Liver (tissue), 9 donors: Measurements from ENCODE around the gene SELENOF. TPM values are rescaled to one million over a fixed set of nuclear protein-coding genes. Genes with fewer than 3 reads are reported as not detected.

Experiments
- DNase-seq: peaks from one replicate; pipeline ENCODE4 v3.0.0-alpha.2; 2017; ENCODE audit warnings: low spot score
- H3K27ac ChIP-seq, 2 donors: one replicate each; pipeline ENCODE4 v1.7.0; 2013; ENCODE audit warnings: inconsistent platforms in 2 of 2, low read length in 2 of 2, control low read depth in 1 of 2, low read depth in 1 of 2, mild to moderate bottlenecking in 1 of 2
- H3K27me3 ChIP-seq, 4 donors: one replicate each; pipeline versions ENCODE4 v1.6.1 to v1.7.0; 2013; ENCODE audit warnings: low read length in 3 of 4, inconsistent platforms in 1 of 4, mild to moderate bottlenecking in 1 of 4, moderate library complexity in 1 of 4; ENCODE audit not compliant: control insufficient read depth in 4 of 4, insufficient read depth in 4 of 4
- H3K36me3 ChIP-seq, 4 donors: one replicate each; pipeline versions ENCODE4 v1.6.1 to v1.7.0; 2013; ENCODE audit warnings: low read length in 3 of 4, mild to moderate bottlenecking in 3 of 4, low read depth in 1 of 4, moderate library complexity in 1 of 4; ENCODE audit not compliant: control insufficient read depth in 4 of 4, insufficient read depth in 3 of 4
- H3K4me1 ChIP-seq, 4 donors: one replicate each; pipeline versions ENCODE4 v1.6.1 to v1.7.0; 2013; ENCODE audit warnings: low read length in 3 of 4, mild to moderate bottlenecking in 3 of 4, moderate library complexity in 1 of 4; ENCODE audit not compliant: control insufficient read depth in 4 of 4, insufficient read depth in 4 of 4
- H3K4me3 ChIP-seq, 3 donors: one replicate each; pipeline versions ENCODE4 v1.6.1 to v1.7.0; 2013; ENCODE audit warnings: low read length in 3 of 3, control low read depth in 1 of 3, low read depth in 1 of 3, mild to moderate bottlenecking in 1 of 3
- H3K9ac ChIP-seq, 2 donors: one replicate each; pipeline ENCODE4 v1.7.0; 2013; ENCODE audit warnings: low read length in 2 of 2, mild to moderate bottlenecking in 2 of 2, moderate library complexity in 2 of 2, control low read depth in 1 of 2, low read depth in 1 of 2
- H3K9me3 ChIP-seq, 4 donors: one replicate each; pipeline versions ENCODE4 v1.6.1 to v1.7.0; 2013; ENCODE audit warnings: low read length in 3 of 4; ENCODE audit not compliant: control insufficient read depth in 4 of 4
- EGR1 ChIP-seq, 2 donors: IDR thresholded peaks; 2 replicates each; pipeline ENCODE4 v1.6.1; 2016 to 2018; ENCODE audit warnings: antibody characterized with exemption in 2 of 2, low read depth in 2 of 2
- FOXA1 ChIP-seq: IDR thresholded peaks from 2 replicates; pipeline ENCODE4 v1.6.1; 2016; ENCODE audit warnings: antibody characterized with exemption
- FOXA2 ChIP-seq: IDR thresholded peaks from 2 replicates; pipeline ENCODE4 v1.6.1; 2016; ENCODE audit warnings: antibody characterized with exemption
- GABPA ChIP-seq, 2 donors: IDR thresholded peaks in 1 of 2; conservative IDR thresholded peaks in 1 of 2; 2 replicates each; pipeline ENCODE4 v1.6.1; 2016; ENCODE audit warnings: antibody characterized with exemption in 2 of 2, mild to moderate bottlenecking in 1 of 2, moderate library complexity in 1 of 2
- HNF4A ChIP-seq, 2 donors: conservative IDR thresholded peaks; 2 replicates each; pipeline ENCODE4 v1.6.1; 2016; ENCODE audit warnings: antibody characterized with exemption in 2 of 2, mild to moderate bottlenecking in 2 of 2
- HNF4G ChIP-seq: IDR thresholded peaks from 2 replicates; pipeline ENCODE4 v1.6.1; 2016; ENCODE audit warnings: antibody characterized with exemption
- JUND ChIP-seq, 2 donors: IDR thresholded peaks; 2 replicates each; pipeline ENCODE4 v1.6.1; 2016; ENCODE audit warnings: antibody characterized with exemption in 2 of 2
- NR2F2 ChIP-seq: IDR thresholded peaks from 2 replicates; pipeline ENCODE4 v1.6.1; 2016; ENCODE audit warnings: antibody characterized with exemption
- RAD21 ChIP-seq, 2 donors: IDR thresholded peaks; 2 replicates each; pipeline ENCODE4 v1.6.1; 2016; ENCODE audit warnings: antibody characterized with exemption in 2 of 2, mild to moderate bottlenecking in 2 of 2
- RXRA ChIP-seq, 2 donors: IDR thresholded peaks; 2 replicates each; pipeline ENCODE4 v1.6.1; 2017 to 2018; ENCODE audit warnings: antibody characterized with exemption in 2 of 2, mild to moderate bottlenecking in 1 of 2
- SP1 ChIP-seq: IDR thresholded peaks from 2 replicates; pipeline ENCODE4 v1.6.1; 2018; ENCODE audit warnings: antibody characterized with exemption, mild to moderate bottlenecking
- TAF1 ChIP-seq: conservative IDR thresholded peaks from 2 replicates; pipeline ENCODE4 v1.6.1; 2016; ENCODE audit warnings: antibody characterized with exemption, mild to moderate bottlenecking
- YY1 ChIP-seq: IDR thresholded peaks from 2 replicates; pipeline ENCODE4 v1.6.1; 2016; ENCODE audit warnings: antibody characterized with exemption, mild to moderate bottlenecking
- WGBS: extraction: QIAGEN DNeasy Blood & Tissue Kit; methylation state at CpG from one replicate; pipeline ENCODE4 v1.1.7; 2013; 5-methylcytosine and 5-hydroxymethylcytosine counted together
- polyA plus RNA-seq, 2 donors: library from polyadenylated mRNA; stranded (reverse) in 1 of 2; unstranded in 1 of 2; fragments of 200-250 nt in 1 of 2; fragments of >200 nt in 1 of 2; fragmentation: Nextera tagmentation in 1 of 2; extraction: Ambion mirVana in 1 of 2; gene quantifications; one replicate each; pipeline versions ENCODE4 v1.2.1 to v1.2.3, GENCODE V29; 2013 to 2015
- total RNA-seq, 2 donors: library from RNA; depleted of rRNA; stranded (reverse); fragments of >200 nt; gene quantifications; one replicate each; pipeline ENCODE4 v1.2.3, GENCODE V29; 2014
- TF ChIP-seq, protein P1 (sequence below): fragments of 150-350 bp; IDR thresholded peaks from 2 replicates; pipeline ENCODE4 v1.5.1; 2017; ENCODE audit warnings: improper control_type of control experiment, low read depth, low read length; ENCODE audit not compliant: missing input control
- TF ChIP-seq, protein P2 (sequence below): IDR thresholded peaks from 2 replicates; pipeline ENCODE4 v1.6.1; 2016; ENCODE audit warnings: antibody characterized with exemption
- TF ChIP-seq, protein P3 (sequence below): IDR thresholded peaks from 2 replicates; pipeline ENCODE4 v1.6.1; 2016; ENCODE audit warnings: antibody characterized with exemption
- TF ChIP-seq, protein P4 (sequence below): IDR thresholded peaks from 2 replicates; pipeline ENCODE4 v1.6.1; 2016; ENCODE audit warnings: antibody characterized with exemption
- TF ChIP-seq, protein P5 (sequence below): IDR thresholded peaks from 2 replicates; pipeline ENCODE4 v1.6.1; 2016; ENCODE audit warnings: antibody characterized with exemption, mild to moderate bottlenecking
- donor health status: healthy.
- donor health status: healthy.
- donor health status: healthy.
- donor health status: healthy.
- donor health status: healthy.

SELENOF gene
- total and polyA plus RNA-seq, 4 donors: 80.4 to 143 (median 99.7) TPM

DNA sequence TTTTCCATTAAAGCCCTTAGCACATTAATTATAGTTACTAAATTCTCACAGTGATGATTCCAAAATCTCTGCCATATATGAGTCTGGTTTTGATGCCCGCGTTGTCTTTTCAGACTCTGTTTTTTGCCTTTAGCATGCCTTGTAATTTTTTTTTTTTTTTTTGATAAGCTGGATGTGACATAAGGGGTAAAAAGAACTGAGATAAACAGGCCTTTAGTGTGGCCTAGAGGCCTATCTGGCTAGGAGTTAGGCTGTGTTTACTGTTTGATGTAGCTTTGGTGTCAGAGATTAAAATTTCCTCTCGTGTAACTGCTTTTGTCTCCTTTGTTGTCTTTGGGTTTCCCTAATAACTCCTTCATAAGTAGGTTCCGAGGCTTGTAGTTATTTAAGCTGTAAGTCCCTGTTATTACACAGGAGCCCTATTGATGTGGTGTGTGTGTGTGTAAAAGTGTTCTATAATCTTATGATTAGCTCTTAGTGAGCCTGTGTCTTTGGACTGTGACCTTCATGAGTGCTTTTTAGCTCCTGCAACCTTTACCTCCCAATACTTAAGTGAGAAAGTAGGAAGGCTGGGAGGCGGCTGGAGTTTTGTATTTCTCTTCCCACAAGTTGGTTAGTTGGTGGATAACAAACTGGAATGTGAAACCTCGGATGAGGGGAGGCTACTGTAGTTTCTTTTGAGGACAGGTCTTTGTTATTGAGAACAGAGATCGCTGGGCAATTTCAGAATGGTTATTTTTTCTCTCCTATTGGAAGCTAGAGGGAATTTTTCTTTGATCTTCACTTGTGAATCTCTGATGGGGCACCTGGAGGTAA lies 19.8 kb upstream of the SELENOF start:
- no peak overlapping the region for H3K9ac ChIP-seq

GRCh38 chr1:86933051-86933450 lies 19.1 kb upstream of the SELENOF start:
- no peak for DNase-seq
- no peak overlapping the region for H3K9ac ChIP-seq
- H3K9me3 ChIP-seq: no peaks in the 10 kb centered on the region
- H3K36me3 ChIP-seq: no peaks in the 10 kb centered on the region
- peaks cover 0 to 8% (median under 1%) of the 10 kb centered on the region in 4 donors for H3K4me1 ChIP-seq
- H3K4me3 ChIP-seq: no peak overlapping the region
- H3K27ac ChIP-seq: no peak overlapping the region
- 98% methylated on average over 3 of the region's 3 CpGs for WGBS
- TF ChIP-seq, protein P1, sequence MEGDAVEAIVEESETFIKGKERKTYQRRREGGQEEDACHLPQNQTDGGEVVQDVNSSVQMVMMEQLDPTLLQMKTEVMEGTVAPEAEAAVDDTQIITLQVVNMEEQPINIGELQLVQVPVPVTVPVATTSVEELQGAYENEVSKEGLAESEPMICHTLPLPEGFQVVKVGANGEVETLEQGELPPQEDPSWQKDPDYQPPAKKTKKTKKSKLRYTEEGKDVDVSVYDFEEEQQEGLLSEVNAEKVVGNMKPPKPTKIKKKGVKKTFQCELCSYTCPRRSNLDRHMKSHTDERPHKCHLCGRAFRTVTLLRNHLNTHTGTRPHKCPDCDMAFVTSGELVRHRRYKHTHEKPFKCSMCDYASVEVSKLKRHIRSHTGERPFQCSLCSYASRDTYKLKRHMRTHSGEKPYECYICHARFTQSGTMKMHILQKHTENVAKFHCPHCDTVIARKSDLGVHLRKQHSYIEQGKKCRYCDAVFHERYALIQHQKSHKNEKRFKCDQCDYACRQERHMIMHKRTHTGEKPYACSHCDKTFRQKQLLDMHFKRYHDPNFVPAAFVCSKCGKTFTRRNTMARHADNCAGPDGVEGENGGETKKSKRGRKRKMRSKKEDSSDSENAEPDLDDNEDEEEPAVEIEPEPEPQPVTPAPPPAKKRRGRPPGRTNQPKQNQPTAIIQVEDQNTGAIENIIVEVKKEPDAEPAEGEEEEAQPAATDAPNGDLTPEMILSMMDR: no peak
- TF ChIP-seq YY1 (no peak), HNF4G (no peak), NR2F2 (no peak), FOXA2 (no peak), GABPA (IDR thresholded peaks at IDR 0.05 in 1 of 2, conservative IDR thresholded peaks at IDR 0.05 in 1 of 2) (no peak), HNF4A (conservative IDR thresholded peaks at IDR 0.05) (no peak), RXRA (IDR thresholded peaks at IDR 0.05) (no peak), SP1 (no peak), RAD21 (IDR thresholded peaks at IDR 0.05) (no peak), EGR1 (IDR thresholded peaks at IDR 0.05; ENCODE audit: low read depth in 2 of 2) (no peak), FOXA1 (no peak), TAF1 (no peak), JUND (IDR thresholded peaks at IDR 0.05) (no peak)
- TF ChIP-seq, protein P2, sequence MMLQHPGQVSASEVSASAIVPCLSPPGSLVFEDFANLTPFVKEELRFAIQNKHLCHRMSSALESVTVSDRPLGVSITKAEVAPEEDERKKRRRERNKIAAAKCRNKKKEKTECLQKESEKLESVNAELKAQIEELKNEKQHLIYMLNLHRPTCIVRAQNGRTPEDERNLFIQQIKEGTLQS: no peak
- TF ChIP-seq, protein P3, sequence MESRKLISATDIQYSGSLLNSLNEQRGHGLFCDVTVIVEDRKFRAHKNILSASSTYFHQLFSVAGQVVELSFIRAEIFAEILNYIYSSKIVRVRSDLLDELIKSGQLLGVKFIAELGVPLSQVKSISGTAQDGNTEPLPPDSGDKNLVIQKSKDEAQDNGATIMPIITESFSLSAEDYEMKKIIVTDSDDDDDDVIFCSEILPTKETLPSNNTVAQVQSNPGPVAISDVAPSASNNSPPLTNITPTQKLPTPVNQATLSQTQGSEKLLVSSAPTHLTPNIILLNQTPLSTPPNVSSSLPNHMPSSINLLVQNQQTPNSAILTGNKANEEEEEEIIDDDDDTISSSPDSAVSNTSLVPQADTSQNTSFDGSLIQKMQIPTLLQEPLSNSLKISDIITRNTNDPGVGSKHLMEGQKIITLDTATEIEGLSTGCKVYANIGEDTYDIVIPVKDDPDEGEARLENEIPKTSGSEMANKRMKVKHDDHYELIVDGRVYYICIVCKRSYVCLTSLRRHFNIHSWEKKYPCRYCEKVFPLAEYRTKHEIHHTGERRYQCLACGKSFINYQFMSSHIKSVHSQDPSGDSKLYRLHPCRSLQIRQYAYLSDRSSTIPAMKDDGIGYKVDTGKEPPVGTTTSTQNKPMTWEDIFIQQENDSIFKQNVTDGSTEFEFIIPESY: no peak
- TF ChIP-seq, protein P4, sequence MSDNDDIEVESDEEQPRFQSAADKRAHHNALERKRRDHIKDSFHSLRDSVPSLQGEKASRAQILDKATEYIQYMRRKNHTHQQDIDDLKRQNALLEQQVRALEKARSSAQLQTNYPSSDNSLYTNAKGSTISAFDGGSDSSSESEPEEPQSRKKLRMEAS: no peak
- TF ChIP-seq, protein P5, sequence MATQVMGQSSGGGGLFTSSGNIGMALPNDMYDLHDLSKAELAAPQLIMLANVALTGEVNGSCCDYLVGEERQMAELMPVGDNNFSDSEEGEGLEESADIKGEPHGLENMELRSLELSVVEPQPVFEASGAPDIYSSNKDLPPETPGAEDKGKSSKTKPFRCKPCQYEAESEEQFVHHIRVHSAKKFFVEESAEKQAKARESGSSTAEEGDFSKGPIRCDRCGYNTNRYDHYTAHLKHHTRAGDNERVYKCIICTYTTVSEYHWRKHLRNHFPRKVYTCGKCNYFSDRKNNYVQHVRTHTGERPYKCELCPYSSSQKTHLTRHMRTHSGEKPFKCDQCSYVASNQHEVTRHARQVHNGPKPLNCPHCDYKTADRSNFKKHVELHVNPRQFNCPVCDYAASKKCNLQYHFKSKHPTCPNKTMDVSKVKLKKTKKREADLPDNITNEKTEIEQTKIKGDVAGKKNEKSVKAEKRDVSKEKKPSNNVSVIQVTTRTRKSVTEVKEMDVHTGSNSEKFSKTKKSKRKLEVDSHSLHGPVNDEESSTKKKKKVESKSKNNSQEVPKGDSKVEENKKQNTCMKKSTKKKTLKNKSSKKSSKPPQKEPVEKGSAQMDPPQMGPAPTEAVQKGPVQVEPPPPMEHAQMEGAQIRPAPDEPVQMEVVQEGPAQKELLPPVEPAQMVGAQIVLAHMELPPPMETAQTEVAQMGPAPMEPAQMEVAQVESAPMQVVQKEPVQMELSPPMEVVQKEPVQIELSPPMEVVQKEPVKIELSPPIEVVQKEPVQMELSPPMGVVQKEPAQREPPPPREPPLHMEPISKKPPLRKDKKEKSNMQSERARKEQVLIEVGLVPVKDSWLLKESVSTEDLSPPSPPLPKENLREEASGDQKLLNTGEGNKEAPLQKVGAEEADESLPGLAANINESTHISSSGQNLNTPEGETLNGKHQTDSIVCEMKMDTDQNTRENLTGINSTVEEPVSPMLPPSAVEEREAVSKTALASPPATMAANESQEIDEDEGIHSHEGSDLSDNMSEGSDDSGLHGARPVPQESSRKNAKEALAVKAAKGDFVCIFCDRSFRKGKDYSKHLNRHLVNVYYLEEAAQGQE: no peak
- no peaks in the 10 kb centered on the region for H3K27me3 ChIP-seq

More for the DNA sequence above, 19.8 kb upstream of the SELENOF start:
- no peak for DNase-seq
- WGBS: 80% methylated on average over 7 of the region's 7 CpGs
- TF ChIP-seq, protein P5: no peak
- TF ChIP-seq HNF4A (conservative IDR thresholded peaks at IDR 0.05): peak in 1 of 2 donors; percentile 3
- no peaks in the 10 kb centered on the region for H3K9me3 ChIP-seq
- peaks cover 0 to 12% (median 5%) of the 10 kb centered on the region in 4 donors for H3K4me1 ChIP-seq
- no peak overlapping the region for H3K4me3 ChIP-seq
- H3K27me3 ChIP-seq: no peaks in the 10 kb centered on the region
- no peaks in the 10 kb centered on the region for H3K36me3 ChIP-seq
- no peak overlapping the region for H3K27ac ChIP-seq
